ENCODE data around the gene CYBA. TPM values are rescaled to one million over a fixed set of nuclear protein-coding genes. Genes with fewer than 3 reads are reported as not detected.
A peak's percentile ranks its signal among the peaks of the same experiment; 100 is the strongest.

CYBA gene
- total RNA-seq, 1 donor from 2014 or later, result 48.6 TPM

- ATAC-seq (no peak), DNase-seq (no peak)
- intact Hi-C loops (cut with micrococcal nuclease), result no loop called here
Observed at GRCh38 chr16:88602091-88602490, 48.8 kb downstream of the CYBA start.

- no peak for ATAC-seq
- no peak for DNase-seq
- intact Hi-C loops (cut with micrococcal nuclease), result no loop called here
Observed at GRCh38 chr16:88601313-88602036, 49.4 kb downstream of the CYBA start.

GRCh38 chr16:88600539-88600896 is 50.3 kb downstream of the CYBA start:
- ATAC-seq, result no peak
- intact Hi-C loops (cut with micrococcal nuclease), result no loop called here
- no peak for DNase-seq

GRCh38 chr16:88599825-88600538 is 50.9 kb downstream of the CYBA start:
- ATAC-seq, result peak; percentile 48
- intact Hi-C loops (cut with micrococcal nuclease), result no loop called here
- DNase-seq, result peak; percentile 60

- ATAC-seq, result peak; percentile 87
- intact Hi-C loops (cut with micrococcal nuclease), result no loop called here
- DNase-seq, result peak; percentile 87
Observed at GRCh38 chr16:88599092-88599733, 51.6 kb downstream of the CYBA start.

- intact Hi-C loops (cut with micrococcal nuclease), result no loop called here
- DNase-seq, result no peak
- ATAC-seq, result no peak
Observed at GRCh38 chr16:88597856-88598491, 52.9 kb downstream of the CYBA start.

- ATAC-seq (no peak), DNase-seq (no peak)
- intact Hi-C loops (cut with micrococcal nuclease), result no loop called here
Observed at GRCh38 chr16:88596483-88596882, 54.4 kb downstream of the CYBA start.

- no peak for ATAC-seq
- intact Hi-C loops (cut with micrococcal nuclease), result no loop called here
- no peak for DNase-seq
Observed at GRCh38 chr16:88595921-88596320, 54.9 kb downstream of the CYBA start.

GRCh38 chr16:88595101-88595500 is 55.8 kb downstream of the CYBA start:
- ATAC-seq, result peak; percentile 22
- DNase-seq, result peak; percentile 53
- intact Hi-C loops (cut with micrococcal nuclease), result no loop called here

- intact Hi-C loops (cut with micrococcal nuclease), result no loop called here
- DNase-seq, result no peak
- no peak for ATAC-seq
Observed at GRCh38 chr16:88593910-88594309, 56.9 kb downstream of the CYBA start.

GRCh38 chr16:88593489-88593888 is 57.4 kb downstream of the CYBA start:
- intact Hi-C loops (cut with micrococcal nuclease), result no loop called here

More at GRCh38 chr16:88593489-88593888, 57.4 kb downstream of the CYBA start:
- DNase-seq (peak; percentile 73), ATAC-seq (peak; percentile 85)

Other genes with a start within 250 kb of the CYBA start
- 3.5 TPM for gene ZFPM1, start 197.8 kb downstream of the CYBA start, total RNA-seq
- 23.9 TPM for gene ZC3H18, start 80.7 kb downstream of the CYBA start, total RNA-seq
- gene IL17C, start 12.5 kb downstream of the CYBA start, total RNA-seq, result not detected
- gene MVD, start 12.0 kb upstream of the CYBA start, total RNA-seq, result 23.9 TPM
- gene SNAI3, start 35.5 kb upstream of the CYBA start, total RNA-seq, result 3.8 TPM
- gene RNF166, start 55.4 kb upstream of the CYBA start, total RNA-seq, result 16.2 TPM
- gene CTU2, start 55.5 kb upstream of the CYBA start, total RNA-seq, result 22.7 TPM
- gene PIEZO1, start 134.2 kb upstream of the CYBA start, total RNA-seq, result 19.1 TPM
- gene CDT1, start 152.7 kb upstream of the CYBA start, total RNA-seq, result 0.97 TPM
- 40.9 TPM for gene APRT, start 160.9 kb upstream of the CYBA start, total RNA-seq
- 14.6 TPM for gene GALNS, start 205.9 kb upstream of the CYBA start, total RNA-seq
- gene TRAPPC2L, start 206.1 kb upstream of the CYBA start, total RNA-seq, result 59.0 TPM
- not detected for gene PABPN1L, start 215.6 kb upstream of the CYBA start, total RNA-seq